OCI-LY7 (cell line): ENCODE data around the gene MAP3K20. TPM values are rescaled to one million over a fixed set of nuclear protein-coding genes. Genes with fewer than 3 reads are reported as not detected.

Experiments
- BruUV-seq: library from RNA; stranded (reverse); fragments of 400-500 nt; replicated peaks from 2 replicates; lab custom pipeline; 2021; lab: Mats Ljungman, UMichigan
- CTCF ChIA-PET: fragments of 300-600 bp; sonication (Branson Sonifier 250); formaldehyde crosslinking; loops from one replicate; lab custom pipeline; 2022; ENCODE audit warnings: antibody characterized with exemption; ENCODE audit not compliant: unreplicated experiment; lab: Charles Lee
- POLR2A ChIA-PET: fragments of 300-600 bp; sonication (Branson Sonifier 250); formaldehyde crosslinking; loops from one replicate; lab custom pipeline; 2022; ENCODE audit warnings: antibody characterized with exemption; lab: Charles Lee
- DNase-seq: peaks from one replicate; pipeline ENCODE4 v3.0.0-alpha.2; 2015; ENCODE audit warnings: low spot score
- H2AFZ ChIP-seq: fragments of 200-600 bp; sonication (generic), shearing (Covaris generic); 2 replicates; pipeline ENCODE4 v1.6.1; 2014; ENCODE audit warnings: mild to moderate bottlenecking, antibody characterized with exemption, low read length, moderate library complexity
- H3K27ac ChIP-seq: fragments of 200-600 bp; sonication (generic); 2 replicates; pipeline ENCODE4 v1.5.1; 2014; ENCODE audit warnings: mixed run types, low read depth, mild to moderate bottlenecking, moderate library complexity, low read length, inconsistent platforms; ENCODE audit not compliant: poor library complexity, severe bottlenecking
- H3K36me3 ChIP-seq: fragments of 200-600 bp; sonication (generic); 2 replicates; pipeline ENCODE4 v1.6.1; 2014; ENCODE audit warnings: mild to moderate bottlenecking, antibody characterized with exemption, low read length, moderate library complexity, mixed read lengths; ENCODE audit not compliant: insufficient read depth
- H3K4me1 ChIP-seq: fragments of 200-600 bp; sonication (generic); 2 replicates; pipeline ENCODE4 v1.5.1; 2014; ENCODE audit warnings: mild to moderate bottlenecking, low read length; ENCODE audit not compliant: insufficient read depth, poor library complexity, severe bottlenecking
- H3K4me2 ChIP-seq: fragments of 200-600 bp; sonication (generic); 2 replicates; pipeline ENCODE4 v1.6.1; 2014; ENCODE audit warnings: mild to moderate bottlenecking, low read length
- H3K4me3 ChIP-seq: fragments of 200-600 bp; sonication (generic); 2 replicates; pipeline ENCODE4 v1.5.1; 2014; ENCODE audit warnings: mild to moderate bottlenecking, low read depth, low read length; ENCODE audit not compliant: poor library complexity, severe bottlenecking
- H3K79me2 ChIP-seq: fragments of 200-600 bp; sonication (generic); 2 replicates; pipeline ENCODE4 v1.6.1; 2016; ENCODE audit warnings: low read depth, mild to moderate bottlenecking, low read length, moderate library complexity, mixed read lengths; ENCODE audit not compliant: insufficient read depth
- H3K9me2 ChIP-seq: fragments of 200-600 bp; sonication (generic); 2 replicates; pipeline ENCODE4 v1.6.1; 2016; ENCODE audit warnings: mild to moderate bottlenecking, low read length, mixed read lengths; ENCODE audit not compliant: insufficient read depth
- H3K9me3 ChIP-seq: fragments of 200-600 bp; sonication (generic); 2 replicates; pipeline ENCODE4 v1.6.1; 2014; ENCODE audit warnings: mild to moderate bottlenecking, mixed run types, low read length, mixed read lengths
- H4K20me1 ChIP-seq: fragments of 200-600 bp; sonication (generic); 2 replicates; pipeline ENCODE4 v1.6.1; 2014; ENCODE audit warnings: mild to moderate bottlenecking, antibody characterized with exemption, low read length, moderate library complexity, mixed read lengths; ENCODE audit not compliant: insufficient read depth
- EZH2phosphoT487 ChIP-seq: fragments of 200-600 bp; sonication (generic); IDR thresholded peaks from 2 replicates; pipeline ENCODE4 v1.6.1; 2018; ENCODE audit warnings: low read depth, borderline replicate concordance, mild to moderate bottlenecking, mixed run types, antibody characterized with exemption, low read length, moderate library complexity, mixed read lengths
- intact Hi-C: fragments of 100-400 bp; cut with micrococcal nuclease; formaldehyde crosslinking; loops from one replicate; pipeline ENCODE4 v1.10.0; 2022; ENCODE audit not compliant: unreplicated experiment
- total RNA-seq, 2 experiments: library from RNA; depleted of rRNA in 1 of 2; stranded (reverse); fragments of >200 nt in 1 of 2; shearing (Covaris generic) in 1 of 2; gene quantifications; 2 replicates each; pipeline ENCODE4 v1.2.3, GENCODE V29; 2014 to 2022
- TF ChIP-seq, protein P1 (sequence below): fragments of 200-600 bp; sonication (generic); conservative IDR thresholded peaks from 2 replicates; pipeline ENCODE4 v1.5.1; 2014; ENCODE audit warnings: mild to moderate bottlenecking, antibody characterized with exemption, low read length, moderate library complexity, mixed read lengths

The MAP3K20 gene
- total RNA-seq, 2 experiments from 2014 or later = 8.2 to 17.9 TPM

DNA sequence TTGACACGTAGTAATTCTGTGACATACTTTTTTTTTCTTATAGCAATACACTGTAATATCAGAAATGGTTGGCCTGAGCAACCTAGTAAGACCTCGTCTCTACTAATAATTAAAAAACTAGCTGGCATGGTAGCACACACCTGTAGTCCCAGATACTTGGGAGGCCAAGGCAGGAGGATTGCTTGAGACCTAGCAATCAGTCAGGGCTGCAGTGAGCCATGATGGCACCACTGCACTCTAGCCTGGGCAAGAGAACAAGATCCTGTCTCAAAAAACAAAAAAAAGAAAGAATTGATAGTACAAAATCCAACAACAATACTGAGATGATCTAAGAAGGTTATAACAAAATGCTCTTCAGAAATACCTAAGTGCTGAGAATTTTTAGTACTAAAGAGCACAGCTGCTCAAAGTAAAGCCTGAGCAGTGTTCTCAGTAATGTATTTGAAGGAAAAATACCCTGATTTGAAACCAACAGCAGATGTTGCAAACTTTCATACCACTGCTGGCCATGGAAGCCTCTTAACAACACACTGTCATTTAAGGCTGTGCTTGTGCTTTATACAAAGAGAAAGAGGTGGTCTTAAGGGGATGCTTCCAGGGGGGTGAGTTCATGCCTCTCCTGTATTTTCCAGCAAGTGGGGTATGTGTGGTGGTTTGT, 146.4 kb downstream of the MAP3K20 start:
- Histone ChIP-seq H3K9me2 (no peaks in the 10 kb centered on the region), H3K9me3 (no peaks in the 10 kb centered on the region), H3K79me2 (no peaks in the 10 kb centered on the region), H2AFZ (no peak overlapping the region), H3K4me1 (no peaks in the 10 kb centered on the region), H3K4me3 (no peak overlapping the region), H3K4me2 (no peak overlapping the region), H4K20me1 (no peaks in the 10 kb centered on the region), H3K27ac (no peak overlapping the region), H3K36me3 (no peaks in the 10 kb centered on the region)
- intact Hi-C loops = no loop called here
- no peak for DNase-seq
- CTCF ChIA-PET = no interaction called here
- TF ChIP-seq, protein P1, sequence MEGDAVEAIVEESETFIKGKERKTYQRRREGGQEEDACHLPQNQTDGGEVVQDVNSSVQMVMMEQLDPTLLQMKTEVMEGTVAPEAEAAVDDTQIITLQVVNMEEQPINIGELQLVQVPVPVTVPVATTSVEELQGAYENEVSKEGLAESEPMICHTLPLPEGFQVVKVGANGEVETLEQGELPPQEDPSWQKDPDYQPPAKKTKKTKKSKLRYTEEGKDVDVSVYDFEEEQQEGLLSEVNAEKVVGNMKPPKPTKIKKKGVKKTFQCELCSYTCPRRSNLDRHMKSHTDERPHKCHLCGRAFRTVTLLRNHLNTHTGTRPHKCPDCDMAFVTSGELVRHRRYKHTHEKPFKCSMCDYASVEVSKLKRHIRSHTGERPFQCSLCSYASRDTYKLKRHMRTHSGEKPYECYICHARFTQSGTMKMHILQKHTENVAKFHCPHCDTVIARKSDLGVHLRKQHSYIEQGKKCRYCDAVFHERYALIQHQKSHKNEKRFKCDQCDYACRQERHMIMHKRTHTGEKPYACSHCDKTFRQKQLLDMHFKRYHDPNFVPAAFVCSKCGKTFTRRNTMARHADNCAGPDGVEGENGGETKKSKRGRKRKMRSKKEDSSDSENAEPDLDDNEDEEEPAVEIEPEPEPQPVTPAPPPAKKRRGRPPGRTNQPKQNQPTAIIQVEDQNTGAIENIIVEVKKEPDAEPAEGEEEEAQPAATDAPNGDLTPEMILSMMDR = no peak
- TF ChIP-seq EZH2phosphoT487 = no peak
- POLR2A ChIA-PET = interaction anchor here (1.2 kb wide), 1 partner anchor 196 kb away, joined by 4 read pairs; no protein-coding TSS in a partner anchor
- BruUV-seq = no TSS peak

DNA sequence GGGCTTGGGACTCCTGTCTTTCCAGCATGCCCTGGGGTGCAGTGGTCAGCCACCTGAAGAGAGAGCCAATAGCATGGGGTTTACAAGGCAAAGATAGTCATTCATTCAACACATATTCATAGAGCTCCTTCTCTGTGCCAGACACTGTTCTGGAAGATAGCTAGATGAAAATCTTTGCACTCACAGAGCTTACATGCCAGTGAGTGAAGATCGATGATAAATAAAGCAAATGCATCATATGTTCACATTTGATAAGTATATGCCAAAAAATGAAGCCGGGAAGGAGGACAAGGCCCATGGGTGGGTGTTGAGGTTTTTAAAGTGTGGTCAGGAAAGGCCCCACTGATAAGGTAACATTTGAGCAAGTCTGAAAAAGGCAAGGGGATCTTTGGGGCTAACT, 148.2 kb downstream of the MAP3K20 start:
- ChIA-PET POLR2A (no interaction called here), CTCF (no interaction called here)
- Histone ChIP-seq H3K9me2 (no peaks in the 10 kb centered on the region), H3K36me3 (no peaks in the 10 kb centered on the region), H3K4me3 (no peak overlapping the region), H2AFZ (no peak overlapping the region), H3K27ac (no peak overlapping the region), H3K4me2 (no peak overlapping the region), H3K79me2 (no peaks in the 10 kb centered on the region), H4K20me1 (no peaks in the 10 kb centered on the region), H3K4me1 (no peaks in the 10 kb centered on the region), H3K9me3 (no peaks in the 10 kb centered on the region)
- no peak for DNase-seq
- no TSS peak for BruUV-seq
- intact Hi-C loops = no loop called here
- TF ChIP-seq, protein P1 = no peak
- no peak for TF ChIP-seq EZH2phosphoT487

DNA sequence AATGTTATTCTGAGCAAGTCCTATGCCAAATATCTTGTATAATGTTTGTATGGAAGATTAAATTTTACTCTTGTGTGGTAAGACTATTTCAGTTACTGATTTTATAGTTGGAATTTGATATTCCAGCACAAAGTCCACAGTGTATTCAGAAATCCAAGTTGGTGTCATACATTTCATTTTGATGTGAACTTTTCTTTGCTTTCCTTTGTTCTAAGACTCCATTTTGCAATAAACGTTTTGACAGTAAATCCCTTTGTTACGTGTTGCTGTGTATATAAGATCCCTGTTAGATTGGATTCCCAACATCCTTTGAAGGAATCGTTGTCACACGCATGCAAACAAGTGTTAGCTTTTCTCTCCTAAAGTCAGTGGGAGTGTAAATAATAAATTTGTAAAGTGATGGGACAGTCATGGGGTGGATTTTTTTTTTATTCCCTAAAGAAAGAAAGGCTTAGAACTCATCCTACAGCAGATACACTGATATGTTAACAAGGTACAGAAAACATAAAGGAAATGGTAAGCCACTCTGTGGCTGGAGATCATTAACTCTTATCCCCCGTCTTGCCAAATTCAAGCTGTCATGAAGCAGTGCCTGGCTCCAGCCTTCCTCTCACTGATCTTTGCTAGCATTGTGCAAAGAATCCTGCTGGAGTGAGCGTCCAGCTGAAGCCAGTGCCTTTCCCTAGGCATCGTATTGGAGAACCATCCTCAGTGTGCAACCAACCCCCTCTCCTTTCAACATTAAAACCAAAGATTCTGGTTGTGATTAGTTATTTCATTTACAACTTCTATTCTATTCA, 151.5 kb downstream of the MAP3K20 start:
- CTCF ChIA-PET = no interaction called here
- no peaks in the 10 kb centered on the region for H3K9me2 ChIP-seq
- H3K4me3 ChIP-seq = no peak overlapping the region
- intact Hi-C loops = no loop called here
- H3K79me2 ChIP-seq = no peaks in the 10 kb centered on the region
- TF ChIP-seq, protein P1 = no peak
- TF ChIP-seq EZH2phosphoT487 = no peak
- no peaks in the 10 kb centered on the region for H3K4me1 ChIP-seq
- no peak overlapping the region for H3K27ac ChIP-seq
- no peaks in the 10 kb centered on the region for H4K20me1 ChIP-seq
- BruUV-seq = no TSS peak
- no peaks in the 10 kb centered on the region for H3K9me3 ChIP-seq
- no peak overlapping the region for H2AFZ ChIP-seq
- H3K36me3 ChIP-seq = no peaks in the 10 kb centered on the region
- no peak overlapping the region for H3K4me2 ChIP-seq
- no peak for DNase-seq
- POLR2A ChIA-PET = no interaction called here
